CD14-positive monocyte (primary cell): ENCODE measurements around the gene SH3GLB2. TPM values are rescaled to one million over a fixed set of nuclear protein-coding genes. Genes with fewer than 3 reads are reported as not detected.

ENCODE experiments used
- DNase-seq, 3 donors: peaks; one replicate each; pipeline ENCODE4 v3.0.0-alpha.2; 2011 to 2022
- H2AFZ ChIP-seq: 2 replicates; pipeline ENCODE4 v1.6.0; 2012; ENCODE audit warnings: mild to moderate bottlenecking, low read depth, low read length, inconsistent platforms; ENCODE audit not compliant: insufficient read depth, poor library complexity, severe bottlenecking
- H3K27ac ChIP-seq, 2 donors: 1 replicate in 1 of 2; 2 replicates in 1 of 2; pipeline ENCODE4 v1.5.1; 2012 to 2013; ENCODE audit warnings: low read length in 2 of 2, control low read depth in 1 of 2, inconsistent platforms in 1 of 2, low read depth in 1 of 2, mild to moderate bottlenecking in 1 of 2
- H3K27me3 ChIP-seq, 2 donors: one replicate each; pipeline versions ENCODE4 v1.6.0 to v1.6.1; 2011 to 2013; ENCODE audit warnings: low read length in 2 of 2; ENCODE audit not compliant: control insufficient read depth in 2 of 2, insufficient read depth in 2 of 2
- H3K36me3 ChIP-seq, 2 donors: replicated peaks in 1 of 2; 1 replicate in 1 of 2; 2 replicates in 1 of 2; pipeline versions ENCODE4 v1.5.1 to v1.6.1; 2012 to 2013; ENCODE audit warnings: low read length in 2 of 2, control low read depth in 1 of 2, inconsistent platforms in 1 of 2, mild to moderate bottlenecking in 1 of 2; ENCODE audit not compliant: insufficient read depth in 2 of 2, control insufficient read depth in 1 of 2
- H3K4me1 ChIP-seq, 2 donors: 1 replicate in 1 of 2; 2 replicates in 1 of 2; pipeline versions ENCODE4 v1.5.1 to v1.6.1; 2012 to 2013; ENCODE audit warnings: low read length in 2 of 2, control low read depth in 1 of 2, inconsistent platforms in 1 of 2, mild to moderate bottlenecking in 1 of 2, moderate library complexity in 1 of 2; ENCODE audit not compliant: insufficient read depth in 2 of 2, control insufficient read depth in 1 of 2
- H3K4me2 ChIP-seq: replicated peaks from 2 replicates; pipeline ENCODE3; 2012; ENCODE audit warnings: low read length, moderate library complexity, mild to moderate bottlenecking; ENCODE audit not compliant: poor library complexity, severe bottlenecking; ENCODE audit errors: extremely low read depth
- H3K4me3 ChIP-seq, 3 experiments: fragments of 200-600 bp in 1 of 3; sonication (generic) in 1 of 3; replicated peaks in 1 of 3; 1 replicate in 2 of 3; 2 replicates in 1 of 3; pipeline ENCODE4 v1.5.1; 2011 to 2013; ENCODE audit warnings: low read length in 3 of 3, mild to moderate bottlenecking in 3 of 3, control low read depth in 2 of 3, low read depth in 2 of 3, inconsistent platforms in 1 of 3, moderate library complexity in 1 of 3
- H3K79me2 ChIP-seq: 2 replicates; pipeline ENCODE4 v1.6.0; 2012; ENCODE audit warnings: mild to moderate bottlenecking, control low read depth, inconsistent platforms, low read length, moderate library complexity; ENCODE audit not compliant: insufficient read depth
- H3K9ac ChIP-seq: 2 replicates; pipeline ENCODE4 v1.6.0; 2017; ENCODE audit warnings: low read length, mild to moderate bottlenecking; ENCODE audit not compliant: insufficient read depth, poor library complexity, severe bottlenecking
- H3K9me3 ChIP-seq, 2 donors: replicated peaks in 1 of 2; 1 replicate in 1 of 2; 2 replicates in 1 of 2; pipeline versions ENCODE4 v1.5.1 to v1.6.1; 2012 to 2013; ENCODE audit warnings: low read length in 2 of 2, control low read depth in 1 of 2; ENCODE audit not compliant: control insufficient read depth in 1 of 2, insufficient read depth in 1 of 2
- H4K20me1 ChIP-seq: 2 replicates; pipeline ENCODE4 v1.6.0; 2012; ENCODE audit warnings: mild to moderate bottlenecking, low read length, control low read depth, moderate library complexity; ENCODE audit not compliant: insufficient read depth
- H3K27ac Mint-ChIP-seq, 7 donors: one replicate each; pipeline ENCODE4 v1.8.0; 2020; ENCODE audit warnings: mild to moderate bottlenecking in 7 of 7, mixed read lengths in 7 of 7, moderate library complexity in 6 of 7, inconsistent platforms in 2 of 7
- H3K27me3 Mint-ChIP-seq, 3 donors: one replicate each; pipeline ENCODE4 v1.8.0; 2021 to 2022; ENCODE audit warnings: low read depth in 3 of 3, mild to moderate bottlenecking in 3 of 3, mixed read lengths in 3 of 3, moderate library complexity in 3 of 3, inconsistent platforms in 1 of 3
- H3K36me3 Mint-ChIP-seq, 2 donors: one replicate each; pipeline ENCODE4 v1.8.0; 2020; ENCODE audit warnings: mixed read lengths in 2 of 2, inconsistent platforms in 1 of 2, mild to moderate bottlenecking in 1 of 2
- H3K4me1 Mint-ChIP-seq: one replicate; pipeline ENCODE4 v1.8.0; 2020; ENCODE audit warnings: mild to moderate bottlenecking, mixed read lengths
- H3K4me3 Mint-ChIP-seq, 2 donors: one replicate each; pipeline ENCODE4 v1.8.0; 2020; ENCODE audit warnings: mild to moderate bottlenecking in 2 of 2, mixed read lengths in 2 of 2, moderate library complexity in 1 of 2
- H3K9me3 Mint-ChIP-seq, 7 donors: one replicate each; pipeline ENCODE4 v1.8.0; 2020 to 2022; ENCODE audit warnings: mixed read lengths in 7 of 7, mild to moderate bottlenecking in 6 of 7, moderate library complexity in 6 of 7, inconsistent platforms in 2 of 7
- WGBS: methylation state at CpG from one replicate; pipeline ENCODE4 v1.1.5; 2013; ENCODE audit warnings: missing lambda C conversion rate; ENCODE audit not compliant: insufficient coverage; 5-methylcytosine and 5-hydroxymethylcytosine counted together
- intact Hi-C, 2 donors: fragments of 100-400 bp; cut with micrococcal nuclease; formaldehyde crosslinking; loops; one replicate each; pipeline versions ENCODE4 v1.15.0 to v1.15.1; 2023
- polyA plus RNA-seq, 3 donors: library from polyadenylated mRNA; depleted of rRNA in 1 of 3; unstranded in 2 of 3; stranded (reverse) in 1 of 3; fragments of 300-500 nt in 2 of 3; fragments of >200 nt in 1 of 3; fragmentation: Illumina TruSeq in 2 of 3; gene quantifications; 1 replicate in 2 of 3; 2 replicates in 1 of 3; pipeline ENCODE4 v1.2.3, GENCODE V29; 2012 to 2021
- TF ChIP-seq, protein P1 (sequence below): fragments of 200-600 bp; IDR thresholded peaks from one replicate; pipeline ENCODE4 v1.8.0; 2022; ENCODE audit warnings: antibody characterized with exemption, mild to moderate bottlenecking

SH3GLB2 gene
- polyA plus RNA-seq, 3 donors = 8.0 to 77.0 (median 25.9) TPM

DNA sequence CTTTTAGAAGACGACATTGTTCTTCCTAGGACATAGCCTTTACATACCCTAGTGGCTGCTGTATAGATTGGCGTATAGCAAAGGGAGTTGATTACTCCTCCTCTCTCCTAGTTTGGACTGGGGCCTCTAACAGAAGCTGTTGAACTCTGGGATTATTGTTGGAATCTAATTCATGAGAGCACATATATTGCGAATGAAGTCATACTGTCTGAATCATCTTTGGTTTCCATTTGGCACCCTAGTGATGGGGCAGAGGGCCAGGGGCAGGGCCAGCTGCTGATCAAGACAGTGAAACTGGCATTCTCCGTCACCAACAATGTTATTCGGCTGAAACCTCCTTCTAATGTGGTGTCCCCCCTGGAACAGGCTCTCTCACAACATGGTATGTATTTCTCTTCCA lies 40.3 kb downstream of the SH3GLB2 start:
- no peak overlapping the region for H3K9ac ChIP-seq
- H3K4me3 ChIP-seq = no peak overlapping the region
- peaks cover 69 to 90% of the 10 kb centered on the region in 2 donors for H3K36me3 Mint-ChIP-seq
- H3K4me1 Mint-ChIP-seq = no peaks in the 10 kb centered on the region
- no peak overlapping the region for H3K27ac ChIP-seq
- peaks cover 0 to 2% (median 0%) of the 10 kb centered on the region in 7 donors for H3K9me3 Mint-ChIP-seq
- no peaks in the 10 kb centered on the region for H3K9me3 ChIP-seq
- H4K20me1 ChIP-seq = no peaks in the 10 kb centered on the region
- DNase-seq = no peak
- peaks cover 78 to 93% of the 10 kb centered on the region in 2 donors for H3K36me3 ChIP-seq
- TF ChIP-seq, protein P1, sequence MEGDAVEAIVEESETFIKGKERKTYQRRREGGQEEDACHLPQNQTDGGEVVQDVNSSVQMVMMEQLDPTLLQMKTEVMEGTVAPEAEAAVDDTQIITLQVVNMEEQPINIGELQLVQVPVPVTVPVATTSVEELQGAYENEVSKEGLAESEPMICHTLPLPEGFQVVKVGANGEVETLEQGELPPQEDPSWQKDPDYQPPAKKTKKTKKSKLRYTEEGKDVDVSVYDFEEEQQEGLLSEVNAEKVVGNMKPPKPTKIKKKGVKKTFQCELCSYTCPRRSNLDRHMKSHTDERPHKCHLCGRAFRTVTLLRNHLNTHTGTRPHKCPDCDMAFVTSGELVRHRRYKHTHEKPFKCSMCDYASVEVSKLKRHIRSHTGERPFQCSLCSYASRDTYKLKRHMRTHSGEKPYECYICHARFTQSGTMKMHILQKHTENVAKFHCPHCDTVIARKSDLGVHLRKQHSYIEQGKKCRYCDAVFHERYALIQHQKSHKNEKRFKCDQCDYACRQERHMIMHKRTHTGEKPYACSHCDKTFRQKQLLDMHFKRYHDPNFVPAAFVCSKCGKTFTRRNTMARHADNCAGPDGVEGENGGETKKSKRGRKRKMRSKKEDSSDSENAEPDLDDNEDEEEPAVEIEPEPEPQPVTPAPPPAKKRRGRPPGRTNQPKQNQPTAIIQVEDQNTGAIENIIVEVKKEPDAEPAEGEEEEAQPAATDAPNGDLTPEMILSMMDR = no peak
- H3K27me3 ChIP-seq = no peaks in the 10 kb centered on the region
- peaks cover 0 to 1% (median 0%) of the 10 kb centered on the region in 3 donors for H3K27me3 Mint-ChIP-seq
- H3K79me2 ChIP-seq = no peaks in the 10 kb centered on the region
- H3K27ac Mint-ChIP-seq = no peak overlapping the region
- H3K4me3 Mint-ChIP-seq = no peak overlapping the region
- H3K4me1 ChIP-seq = no peaks in the 10 kb centered on the region
- no peak overlapping the region for H3K4me2 ChIP-seq
- 100% methylated on average over 3 of the region's 5 CpGs for WGBS
- no peak overlapping the region for H2AFZ ChIP-seq
- intact Hi-C loops = no loop called here

DNA sequence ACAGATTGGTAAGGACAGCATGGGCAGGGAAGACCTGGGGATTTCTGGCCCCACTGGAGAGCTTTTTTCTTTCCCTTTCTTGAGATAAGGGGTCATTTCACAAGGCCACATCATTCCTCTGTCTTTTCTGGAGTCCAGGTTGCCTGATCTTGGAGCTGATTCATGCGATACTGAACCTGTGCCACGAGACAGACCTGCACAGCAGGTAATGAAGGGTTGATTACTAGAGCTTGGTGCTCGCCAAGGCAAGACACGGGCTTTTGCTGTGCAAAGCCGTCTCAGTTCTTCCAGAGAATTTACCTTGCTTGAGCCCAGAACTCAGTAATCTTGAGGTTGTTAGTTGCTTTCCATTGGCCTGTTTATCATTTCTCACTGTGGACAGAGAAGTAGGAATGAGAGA lies 41.5 kb downstream of the SH3GLB2 start:
- intact Hi-C loops = no loop called here

More for the DNA sequence above, 41.5 kb downstream of the SH3GLB2 start:
- Mint-ChIP-seq H3K4me3 (no peak overlapping the region), H3K27me3 (peaks cover 0 to 1% (median 0%) of the 10 kb centered on the region in 3 donors), H3K9me3 (peaks cover 0 to 2% (median 0%) of the 10 kb centered on the region in 7 donors), H3K27ac (peak overlapping the region in 1 of 7 donors; percentile 37), H3K36me3 (peaks cover 73 to 92% of the 10 kb centered on the region in 2 donors), H3K4me1 (no peaks in the 10 kb centered on the region)
- Histone ChIP-seq H2AFZ (no peak overlapping the region), H3K9me3 (no peaks in the 10 kb centered on the region), H3K27me3 (no peaks in the 10 kb centered on the region), H3K4me2 (no peak overlapping the region), H3K79me2 (no peaks in the 10 kb centered on the region), H3K27ac (no peak overlapping the region), H3K4me1 (no peaks in the 10 kb centered on the region), H3K9ac (no peak overlapping the region), H3K36me3 (peaks cover 78 to 95% of the 10 kb centered on the region in 2 donors), H3K4me3 (no peak overlapping the region), H4K20me1 (no peaks in the 10 kb centered on the region)
- TF ChIP-seq, protein P1 = no peak
- WGBS = 100% methylated on average over 4 of the region's 5 CpGs
- no peak for DNase-seq
